ENCODE data around the gene C1orf105. TPM values are rescaled to one million over a fixed set of nuclear protein-coding genes. Genes with fewer than 3 reads are reported as not detected.

The C1orf105 gene
- total RNA-seq, 1 donor from 2014 or later: not detected

GRCh38 chr1:172442843-172443565 is 22.5 kb downstream of the C1orf105 start:
- H3K27me3 Mint-ChIP-seq (ENCODE audit: low read depth): no peaks in the 10 kb centered on the region
- H3K4me3 Mint-ChIP-seq (ENCODE audit: low read depth): peak overlapping the region; percentile 90
- H3K4me1 Mint-ChIP-seq (ENCODE audit: low read depth): peaks cover 29% of the 10 kb centered on the region
- no peaks in the 10 kb centered on the region for H3K9me3 Mint-ChIP-seq
- no peak for DNase-seq (ENCODE audit: low spot score)
- H3K27ac Mint-ChIP-seq: peak overlapping the region; percentile 87
- peaks cover 37% of the 10 kb centered on the region for H3K36me3 Mint-ChIP-seq (ENCODE audit: low read depth)
- intact Hi-C loops (cut with micrococcal nuclease): loop anchor here (5.0 kb wide), 1 partner anchor 441 kb away; no protein-coding TSS in a partner anchor

GRCh38 chr1:172443666-172444453 is 23.4 kb downstream of the C1orf105 start, which contains the start of gene PIGC:
PIGC (minus strand) TSS chr1:172444069; CDS start chr1:172442622, 1,447 bp downstream.
- Mint-ChIP-seq H3K9me3 (no peaks in the 10 kb centered on the region), H3K27ac (peak within 1 kb of the TSS; percentile 87), H3K27me3 (ENCODE audit: low read depth) (no peaks in the 10 kb centered on the region), H3K4me1 (ENCODE audit: low read depth) (peaks cover 31% of the 10 kb centered on the region), H3K4me3 (ENCODE audit: low read depth) (peak within 1 kb of the TSS; percentile 90), H3K36me3 (ENCODE audit: low read depth) (peaks cover 33% of the 10 kb centered on the region)
- intact Hi-C loops (cut with micrococcal nuclease): loop anchor here (1.0 to 5.0 kb wide), 3 partner anchors 15 to 442 kb away; no protein-coding TSS in a partner anchor
- DNase-seq (ENCODE audit: low spot score): peak; percentile 86

DNA sequence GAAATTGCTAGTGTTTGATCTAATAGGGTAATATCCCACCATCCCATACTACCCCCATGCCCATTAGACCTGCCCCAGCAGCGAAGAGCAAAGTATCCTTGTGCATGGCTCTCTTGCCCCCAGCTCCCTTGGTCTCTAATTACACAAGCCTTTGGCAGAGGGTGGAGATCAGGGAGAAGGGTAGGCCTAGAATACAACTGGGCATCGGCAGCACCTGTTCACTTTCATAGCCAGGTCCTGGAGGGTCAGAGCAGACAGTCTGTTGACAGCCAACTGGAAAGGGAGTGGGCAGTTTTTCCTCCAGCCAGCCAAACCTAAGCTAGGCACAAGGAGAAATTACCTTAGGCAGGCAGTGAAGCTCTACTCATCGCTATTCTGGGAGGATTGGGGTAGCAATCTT is 26.1 kb downstream of the C1orf105 start:
- no peak overlapping the region for H3K4me3 Mint-ChIP-seq (ENCODE audit: low read depth)
- H3K9me3 Mint-ChIP-seq: no peaks in the 10 kb centered on the region
- no peak for DNase-seq (ENCODE audit: low spot score)
- H3K27me3 Mint-ChIP-seq (ENCODE audit: low read depth): no peaks in the 10 kb centered on the region
- no peak overlapping the region for H3K27ac Mint-ChIP-seq
- peaks cover 47% of the 10 kb centered on the region for H3K4me1 Mint-ChIP-seq (ENCODE audit: low read depth)
- intact Hi-C loops (cut with micrococcal nuclease): no loop called here
- H3K36me3 Mint-ChIP-seq (ENCODE audit: low read depth): peaks cover 13% of the 10 kb centered on the region

DNA sequence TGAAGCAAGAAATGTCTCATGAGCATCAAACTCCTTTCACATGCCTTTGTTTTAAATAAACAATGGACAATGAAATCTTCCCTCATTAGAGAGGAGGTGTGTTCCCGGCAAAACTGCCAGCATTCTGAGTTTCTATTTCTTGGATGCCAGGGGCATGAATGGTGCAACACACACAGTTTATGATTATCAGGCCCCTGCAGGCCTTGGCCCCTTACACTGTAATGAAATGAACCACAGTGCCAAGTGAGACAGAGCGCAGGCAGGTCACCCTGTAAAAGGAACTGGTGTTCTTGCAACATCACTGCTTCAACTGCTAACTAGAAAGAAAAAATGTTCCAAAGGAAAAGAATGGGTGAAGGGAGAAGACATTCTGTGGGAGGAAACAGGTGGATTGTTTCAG is 27.2 kb downstream of the C1orf105 start:
- no peaks in the 10 kb centered on the region for H3K27me3 Mint-ChIP-seq (ENCODE audit: low read depth)
- peaks cover 2% of the 10 kb centered on the region for H3K36me3 Mint-ChIP-seq (ENCODE audit: low read depth)
- H3K9me3 Mint-ChIP-seq: no peaks in the 10 kb centered on the region
- no peak overlapping the region for H3K4me3 Mint-ChIP-seq (ENCODE audit: low read depth)
- intact Hi-C loops (cut with micrococcal nuclease): no loop called here
- H3K27ac Mint-ChIP-seq: no peak overlapping the region
- no peak for DNase-seq (ENCODE audit: low spot score)
- H3K4me1 Mint-ChIP-seq (ENCODE audit: low read depth): peaks cover 40% of the 10 kb centered on the region

- Mint-ChIP-seq H3K36me3 (ENCODE audit: low read depth) (no peaks in the 10 kb centered on the region), H3K9me3 (no peaks in the 10 kb centered on the region), H3K27ac (peak overlapping the region; percentile 54), H3K27me3 (ENCODE audit: low read depth) (no peaks in the 10 kb centered on the region), H3K4me3 (ENCODE audit: low read depth) (no peak overlapping the region), H3K4me1 (ENCODE audit: low read depth) (peaks cover 36% of the 10 kb centered on the region)
- no peak for DNase-seq (ENCODE audit: low spot score)
- intact Hi-C loops (cut with micrococcal nuclease): no loop called here
Observed at GRCh38 chr1:172448995-172449584, 28.6 kb downstream of the C1orf105 start.

GRCh38 chr1:172449585-172450523 is 29.4 kb downstream of the C1orf105 start:
- Mint-ChIP-seq H3K9me3 (no peaks in the 10 kb centered on the region), H3K27ac (no peak overlapping the region), H3K36me3 (ENCODE audit: low read depth) (no peaks in the 10 kb centered on the region), H3K4me1 (ENCODE audit: low read depth) (peaks cover 32% of the 10 kb centered on the region), H3K4me3 (ENCODE audit: low read depth) (no peak overlapping the region), H3K27me3 (ENCODE audit: low read depth) (peaks cover 2% of the 10 kb centered on the region)
- intact Hi-C loops (cut with micrococcal nuclease): loop anchor here (2.0 to 5.0 kb wide), 3 partner anchors 93 to 279 kb away; no protein-coding TSS in a partner anchor
- DNase-seq (ENCODE audit: low spot score): peak; percentile 29

DNA sequence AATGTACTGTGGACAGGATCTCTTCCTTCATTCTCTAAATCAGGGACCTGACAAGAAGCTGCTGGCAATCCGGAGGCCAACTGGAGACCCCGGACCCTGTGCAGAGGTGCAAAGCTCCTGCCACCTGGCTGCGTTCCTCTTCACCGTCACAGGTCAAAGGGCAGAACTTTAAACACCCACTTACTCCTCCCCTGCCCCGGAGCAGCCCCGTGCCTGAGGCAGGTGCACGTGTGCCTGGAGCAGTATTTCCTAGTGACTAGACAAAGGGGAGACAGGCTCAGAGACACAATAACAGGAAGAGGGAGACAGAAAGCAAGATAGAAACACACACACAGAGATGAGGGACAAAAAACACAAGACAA is 30.0 kb downstream of the C1orf105 start:
- peaks cover 32% of the 10 kb centered on the region for H3K4me1 Mint-ChIP-seq (ENCODE audit: low read depth)
- peaks cover 2% of the 10 kb centered on the region for H3K27me3 Mint-ChIP-seq (ENCODE audit: low read depth)
- peak overlapping the region; percentile 42 for H3K4me3 Mint-ChIP-seq (ENCODE audit: low read depth)
- H3K27ac Mint-ChIP-seq: peak overlapping the region; percentile 78
- no peaks in the 10 kb centered on the region for H3K9me3 Mint-ChIP-seq
- H3K36me3 Mint-ChIP-seq (ENCODE audit: low read depth): no peaks in the 10 kb centered on the region
- DNase-seq (ENCODE audit: low spot score): no peak
- intact Hi-C loops (cut with micrococcal nuclease): loop anchor here (2.0 to 5.0 kb wide), 3 partner anchors 93 to 278 kb away; no protein-coding TSS in a partner anchor

GRCh38 chr1:172451002-172451443 is 30.5 kb downstream of the C1orf105 start:
- H3K9me3 Mint-ChIP-seq: no peaks in the 10 kb centered on the region
- no peaks in the 10 kb centered on the region for H3K36me3 Mint-ChIP-seq (ENCODE audit: low read depth)
- intact Hi-C loops (cut with micrococcal nuclease): loop anchor here (1.0 to 5.0 kb wide), 5 partner anchors 81 to 278 kb away; no protein-coding TSS in a partner anchor
- peak overlapping the region; percentile 42 for H3K4me3 Mint-ChIP-seq (ENCODE audit: low read depth)
- DNase-seq (ENCODE audit: low spot score): no peak
- peaks cover 2% of the 10 kb centered on the region for H3K27me3 Mint-ChIP-seq (ENCODE audit: low read depth)
- H3K4me1 Mint-ChIP-seq (ENCODE audit: low read depth): peaks cover 32% of the 10 kb centered on the region
- H3K27ac Mint-ChIP-seq: peak overlapping the region; percentile 78

GRCh38 chr1:172452536-172453152 is 32.2 kb downstream of the C1orf105 start:
- Mint-ChIP-seq H3K4me1 (ENCODE audit: low read depth) (peaks cover 32% of the 10 kb centered on the region), H3K36me3 (ENCODE audit: low read depth) (no peaks in the 10 kb centered on the region), H3K9me3 (no peaks in the 10 kb centered on the region), H3K27me3 (ENCODE audit: low read depth) (peaks cover 8% of the 10 kb centered on the region), H3K4me3 (ENCODE audit: low read depth) (no peak overlapping the region), H3K27ac (no peak overlapping the region)
- intact Hi-C loops (cut with micrococcal nuclease): loop anchor here (5.0 kb wide), 1 partner anchor 95 kb away; no protein-coding TSS in a partner anchor
- DNase-seq (ENCODE audit: low spot score): no peak

GRCh38 chr1:172453153-172453545 is 32.7 kb downstream of the C1orf105 start:
- intact Hi-C loops (cut with micrococcal nuclease): loop anchor here (5.0 kb wide), 1 partner anchor 96 kb away; no protein-coding TSS in a partner anchor
- DNase-seq (ENCODE audit: low spot score): no peak
- H3K4me1 Mint-ChIP-seq (ENCODE audit: low read depth): peaks cover 32% of the 10 kb centered on the region
- H3K36me3 Mint-ChIP-seq (ENCODE audit: low read depth): no peaks in the 10 kb centered on the region
- no peak overlapping the region for H3K4me3 Mint-ChIP-seq (ENCODE audit: low read depth)
- no peaks in the 10 kb centered on the region for H3K9me3 Mint-ChIP-seq
- H3K27ac Mint-ChIP-seq: no peak overlapping the region
- H3K27me3 Mint-ChIP-seq (ENCODE audit: low read depth): peaks cover 13% of the 10 kb centered on the region

GRCh38 chr1:172453607-172454006 is 33.1 kb downstream of the C1orf105 start:
- Mint-ChIP-seq H3K36me3 (ENCODE audit: low read depth) (no peaks in the 10 kb centered on the region), H3K9me3 (no peaks in the 10 kb centered on the region), H3K27ac (no peak overlapping the region), H3K27me3 (ENCODE audit: low read depth) (peaks cover 13% of the 10 kb centered on the region), H3K4me1 (ENCODE audit: low read depth) (peaks cover 32% of the 10 kb centered on the region), H3K4me3 (ENCODE audit: low read depth) (no peak overlapping the region)
- DNase-seq (ENCODE audit: low spot score): no peak
- intact Hi-C loops (cut with micrococcal nuclease): loop anchor here (5.0 kb wide), 1 partner anchor 96 kb away; no protein-coding TSS in a partner anchor
